GM19240 (cell line): ENCODE results near the gene PLLP.
"Not testable (repeated sequence)": the region's sequence is repeated elsewhere in the genome, so short reads cannot be mapped to it uniquely, and the experiment has no call there.

ENCODE experiments used
- DNase-seq: peaks from one replicate; pipeline ENCODE4 v3.0.0; 2011; ENCODE audit warnings: low spot score; ENCODE audit not compliant: insufficient read length

Gene PLLP

GRCh38 chr16:57303021-57303909 lies 18.8 kb upstream of the PLLP start:
- no peak for DNase-seq

DNA sequence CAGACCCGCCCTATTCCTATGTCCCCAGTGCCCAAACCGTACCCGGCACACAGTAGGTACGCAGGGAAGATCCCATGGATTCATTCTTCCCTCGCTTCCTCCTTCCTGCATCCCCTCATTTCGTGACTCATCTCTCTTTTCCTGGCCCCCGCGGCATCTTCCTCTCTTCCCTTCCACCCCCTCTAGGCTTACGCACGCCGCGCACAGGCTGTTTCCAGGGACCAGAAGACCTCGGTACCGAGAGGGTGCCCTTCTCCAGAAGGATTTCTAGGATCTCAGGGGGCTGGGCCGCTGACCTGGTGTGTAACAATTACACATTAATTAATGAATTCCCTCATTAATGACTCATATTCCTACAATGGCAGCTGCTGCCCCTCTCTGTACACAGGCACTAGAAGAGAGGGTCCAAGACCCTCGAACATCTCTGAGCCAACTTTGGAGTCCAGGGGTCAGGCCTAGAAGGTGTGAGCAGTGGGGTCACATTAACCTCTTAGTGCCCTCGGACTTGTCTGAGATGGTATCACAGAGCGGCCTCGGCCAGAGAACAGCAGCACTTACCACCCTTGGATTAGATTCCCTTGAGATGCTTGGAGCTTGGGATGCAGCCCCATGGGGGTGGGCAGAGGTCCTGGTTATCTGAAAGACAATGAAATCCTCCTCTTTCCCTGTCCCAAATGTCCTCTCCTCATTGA lies 16.8 kb upstream of the PLLP start:
- DNase-seq = no peak

- peak; percentile 94 for DNase-seq
Measured at GRCh38 chr16:57300387-57301125, 16.1 kb upstream of the PLLP start.

GRCh38 chr16:57299719-57300386 lies 15.4 kb upstream of the PLLP start:
- DNase-seq = peak; percentile 69

DNA sequence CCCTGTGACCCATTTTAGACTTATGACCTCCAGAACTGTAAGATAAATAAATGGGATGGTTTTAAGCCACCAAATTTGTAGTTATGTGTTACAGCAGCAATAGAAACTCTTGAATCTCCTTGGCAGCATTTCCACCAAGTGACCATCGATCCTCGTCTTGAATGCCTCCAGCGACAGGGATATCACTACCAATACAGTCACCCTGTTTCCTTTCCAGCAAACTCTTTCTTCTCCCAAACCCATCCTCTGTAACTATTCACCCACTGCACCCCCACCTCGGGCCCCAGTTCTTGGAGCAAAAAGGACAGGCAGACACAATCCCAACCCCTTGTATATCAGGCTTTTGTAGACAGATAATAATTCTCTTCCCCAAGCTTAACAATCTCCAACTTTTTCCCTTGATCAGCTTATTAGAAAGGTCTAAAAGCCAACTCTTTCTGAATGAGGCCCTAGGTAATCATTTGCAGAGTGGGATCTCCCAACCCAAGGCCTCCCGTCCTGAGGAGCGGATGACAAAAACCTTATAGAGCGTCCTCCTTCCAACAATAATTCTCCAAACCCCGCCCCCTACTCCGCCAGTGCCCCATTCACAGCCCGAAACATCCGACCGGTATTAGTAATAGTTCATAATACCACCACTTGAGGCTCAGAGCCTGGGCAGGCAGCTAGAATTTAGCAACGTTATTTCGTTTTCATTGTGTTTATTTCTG lies 14.7 kb upstream of the PLLP start:
- peak; percentile 43 for DNase-seq

DNA sequence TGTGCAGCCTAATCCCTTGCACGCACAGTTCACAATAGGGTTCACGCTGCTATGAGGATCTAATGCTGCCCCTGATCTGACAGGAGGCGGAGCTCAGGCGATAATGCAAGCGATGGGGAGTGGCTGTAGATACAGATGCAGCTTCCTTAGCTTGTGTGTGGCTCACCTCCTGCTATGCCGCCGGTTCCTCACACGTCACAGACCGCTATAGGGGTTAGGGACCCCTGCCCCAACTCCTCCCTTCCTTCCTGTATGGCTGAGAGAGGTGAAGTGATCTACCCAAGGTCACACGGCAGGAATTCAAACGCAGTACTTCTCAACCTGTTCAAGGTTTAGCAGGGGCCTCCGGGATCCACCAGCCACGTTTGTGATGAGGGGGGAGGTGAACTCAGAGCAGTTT lies 13.4 kb upstream of the PLLP start:
- no peak for DNase-seq

- no peak for DNase-seq
Measured at GRCh38 chr16:57289391-57290257, 5.2 kb upstream of the PLLP start.

DNA sequence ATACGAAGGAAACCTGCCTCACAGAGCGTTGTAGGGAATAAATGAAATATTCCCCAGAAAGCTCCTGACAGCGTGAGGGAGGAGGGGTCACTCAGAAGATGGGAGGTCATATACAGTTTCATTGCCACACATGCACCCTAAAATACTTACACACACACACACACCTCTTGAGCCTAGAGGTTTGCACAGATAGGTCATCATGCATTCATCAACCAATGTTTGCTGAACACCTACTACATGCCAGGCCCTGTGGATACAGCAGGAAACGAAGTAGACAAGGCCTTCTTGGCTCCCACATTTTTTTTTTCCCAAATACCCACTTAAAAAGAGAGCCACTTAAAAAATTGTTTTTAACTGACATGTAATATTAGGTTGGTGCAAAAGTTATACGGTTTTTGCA lies 907 bp upstream of the PLLP start:
- no peak for DNase-seq

GRCh38 chr16:57284952-57285363 lies 486 bp upstream of the PLLP start:
- DNase-seq = no peak

GRCh38 chr16:57283959-57284208 lies 588 bp downstream of the PLLP start:
- no peak for DNase-seq

DNA sequence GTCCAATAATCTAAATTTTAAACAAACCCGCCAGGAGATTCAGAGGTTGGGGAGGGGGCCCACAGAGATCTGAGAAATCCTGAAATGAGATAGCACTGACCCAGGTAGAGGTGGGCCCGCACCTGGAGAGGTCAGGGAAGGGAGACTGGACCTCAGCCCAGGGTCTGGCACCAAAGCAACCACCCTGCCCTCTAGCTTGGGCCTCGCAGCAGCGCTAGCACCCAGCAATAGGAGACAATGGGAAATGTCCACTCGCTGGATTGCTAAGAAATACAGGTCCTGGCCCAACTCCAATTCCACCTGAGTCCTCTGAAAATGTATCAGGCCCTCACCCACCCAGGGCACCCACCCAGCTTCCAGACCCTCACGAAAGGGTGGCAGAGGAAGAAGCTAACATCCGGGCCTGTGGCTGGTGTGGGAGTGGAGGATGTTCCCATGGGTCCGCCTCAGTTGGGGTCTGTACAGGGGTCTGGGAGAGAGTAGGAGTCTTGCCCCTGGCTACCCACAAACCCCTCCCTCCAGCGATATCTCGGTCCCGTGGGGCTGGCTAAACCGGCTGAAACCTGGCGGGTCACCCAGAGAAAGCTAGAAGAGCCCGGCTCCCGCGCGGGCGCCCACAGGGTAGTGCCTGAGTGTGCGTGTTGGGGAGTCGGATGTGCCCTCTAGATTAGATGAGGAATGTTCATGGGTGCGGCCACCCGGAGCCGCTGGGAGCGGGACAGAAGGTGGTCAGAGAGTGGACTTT lies 1.1 kb downstream of the PLLP start:
- DNase-seq = no peak

- no peak for DNase-seq
Measured at GRCh38 chr16:57282510-57283213, 1.8 kb downstream of the PLLP start.

DNA sequence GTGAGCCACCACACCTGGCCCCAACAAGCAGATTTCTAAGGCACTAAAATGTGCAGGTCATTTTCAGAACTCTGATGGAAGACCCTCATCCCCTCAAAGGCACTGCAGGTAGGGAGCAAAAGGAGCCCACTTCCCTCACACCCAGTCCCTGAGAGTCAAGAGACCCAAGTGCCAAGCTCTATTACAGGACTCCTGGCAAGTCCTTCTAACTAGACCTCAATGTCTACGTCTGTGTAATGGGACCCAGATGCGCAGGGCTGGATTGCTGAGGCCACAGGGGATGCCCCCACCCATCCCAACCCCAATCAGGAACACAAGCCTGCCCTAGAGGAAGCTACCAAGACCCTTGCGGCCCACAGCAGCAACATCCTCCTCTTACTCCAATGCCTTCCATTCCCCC lies 2.7 kb downstream of the PLLP start:
- DNase-seq = no peak

DNA sequence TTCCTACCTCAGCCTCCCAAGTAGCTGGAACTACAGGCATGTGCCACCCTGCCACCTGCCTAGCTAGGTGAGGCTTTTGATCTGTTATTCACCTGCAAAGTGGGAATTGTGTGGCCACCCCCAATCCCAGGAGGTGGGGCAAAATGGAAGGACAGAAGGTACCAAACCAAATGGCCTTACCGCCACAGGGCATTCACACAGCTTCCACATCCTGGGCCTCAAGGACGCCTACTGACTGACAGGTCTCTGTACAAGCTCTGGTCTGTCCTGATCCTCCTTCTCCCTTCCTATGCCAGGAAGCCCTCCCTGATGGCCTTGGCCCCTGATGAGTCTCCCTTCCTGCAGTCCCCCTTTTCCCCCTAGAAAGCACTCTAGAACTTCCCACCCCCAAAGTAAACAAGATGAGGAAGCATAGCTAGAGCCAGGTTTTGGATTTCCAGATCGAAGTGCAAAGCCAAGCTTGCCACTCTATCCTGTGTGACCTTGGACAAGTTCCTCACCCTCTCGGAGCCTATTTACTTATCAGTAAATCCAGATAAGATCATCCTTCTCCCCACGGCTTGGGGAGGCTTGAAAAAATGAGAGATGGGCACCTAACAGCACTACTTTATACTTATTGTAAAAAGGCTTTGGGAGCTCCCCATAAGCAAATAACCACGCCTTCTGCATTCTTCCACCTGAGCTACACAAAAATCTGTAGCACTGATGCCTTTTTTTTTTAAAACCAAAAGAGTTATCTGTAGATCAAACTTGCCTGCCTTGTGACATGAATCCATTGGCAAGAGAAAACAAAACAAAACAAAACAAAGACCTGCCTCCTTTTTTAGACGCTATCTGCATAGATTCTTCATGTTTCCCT lies 4.5 kb downstream of the PLLP start:
- no peak for DNase-seq

- DNase-seq = no peak
Measured at GRCh38 chr16:57278494-57278893, 6.0 kb downstream of the PLLP start.

- no peak for DNase-seq
Measured at GRCh38 chr16:57277586-57277985, 6.9 kb downstream of the PLLP start.

DNA sequence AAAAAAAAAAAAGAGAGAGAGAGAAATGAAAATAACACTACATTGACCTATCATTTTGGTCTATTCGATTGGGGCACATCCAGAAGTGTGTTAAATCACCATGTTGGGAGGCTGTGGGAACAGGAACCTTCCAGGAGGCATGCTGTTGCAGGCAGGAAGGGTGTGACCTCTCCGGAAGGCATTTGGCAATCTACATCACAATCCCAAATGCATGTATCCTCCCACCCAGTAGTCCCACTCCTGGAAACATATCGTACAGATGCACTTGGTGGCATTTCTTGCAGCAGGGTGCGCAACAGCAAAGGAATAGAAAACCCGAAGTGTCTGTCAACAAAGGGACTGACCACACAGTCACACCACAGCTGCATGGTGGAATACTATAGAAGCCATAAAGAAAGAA lies 7.9 kb downstream of the PLLP start:
- DNase-seq = no peak

GRCh38 chr16:57275946-57276345 lies 8.5 kb downstream of the PLLP start:
- DNase-seq = not testable (repeated sequence)
